ENCODE results near the gene TTC13. TPM values are rescaled to one million over a fixed set of nuclear protein-coding genes. Genes with fewer than 3 reads are reported as not detected.
"Not testable (repeated sequence)": the region's sequence is repeated elsewhere in the genome, so short reads cannot be mapped to it uniquely, and the experiment has no call there.

TTC13 gene, protein sequence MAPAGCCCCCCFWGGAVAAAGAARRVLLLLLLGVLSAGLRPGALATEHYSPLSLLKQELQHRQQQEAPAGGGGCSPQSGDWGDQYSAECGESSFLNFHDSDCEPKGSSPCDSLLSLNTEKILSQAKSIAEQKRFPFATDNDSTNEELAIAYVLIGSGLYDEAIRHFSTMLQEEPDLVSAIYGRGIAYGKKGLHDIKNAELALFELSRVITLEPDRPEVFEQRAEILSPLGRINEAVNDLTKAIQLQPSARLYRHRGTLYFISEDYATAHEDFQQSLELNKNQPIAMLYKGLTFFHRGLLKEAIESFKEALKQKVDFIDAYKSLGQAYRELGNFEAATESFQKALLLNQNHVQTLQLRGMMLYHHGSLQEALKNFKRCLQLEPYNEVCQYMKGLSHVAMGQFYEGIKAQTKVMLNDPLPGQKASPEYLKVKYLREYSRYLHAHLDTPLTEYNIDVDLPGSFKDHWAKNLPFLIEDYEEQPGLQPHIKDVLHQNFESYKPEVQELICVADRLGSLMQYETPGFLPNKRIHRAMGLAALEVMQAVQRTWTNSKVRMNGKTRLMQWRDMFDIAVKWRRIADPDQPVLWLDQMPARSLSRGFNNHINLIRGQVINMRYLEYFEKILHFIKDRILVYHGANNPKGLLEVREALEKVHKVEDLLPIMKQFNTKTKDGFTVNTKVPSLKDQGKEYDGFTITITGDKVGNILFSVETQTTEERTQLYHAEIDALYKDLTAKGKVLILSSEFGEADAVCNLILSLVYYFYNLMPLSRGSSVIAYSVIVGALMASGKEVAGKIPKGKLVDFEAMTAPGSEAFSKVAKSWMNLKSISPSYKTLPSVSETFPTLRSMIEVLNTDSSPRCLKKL
- total RNA-seq, result 10 to 100 TPM; 19.3 to 22.6 TPM
- polyA plus RNA-seq, result 1 to 10 TPM; 6.0 to 10.0 TPM
- long read RNA-seq, donor 1, partial matches to known transcripts, result 3 of 12 reads
- long read RNA-seq, donor 1, other reads (novel, unspliced or antisense), result 9 of 12 reads
- long read RNA-seq, donor 2, partial matches to known transcripts, result 2 of 5 reads
- long read RNA-seq, donor 2, other reads (novel, unspliced or antisense), result 3 of 5 reads

DNA sequence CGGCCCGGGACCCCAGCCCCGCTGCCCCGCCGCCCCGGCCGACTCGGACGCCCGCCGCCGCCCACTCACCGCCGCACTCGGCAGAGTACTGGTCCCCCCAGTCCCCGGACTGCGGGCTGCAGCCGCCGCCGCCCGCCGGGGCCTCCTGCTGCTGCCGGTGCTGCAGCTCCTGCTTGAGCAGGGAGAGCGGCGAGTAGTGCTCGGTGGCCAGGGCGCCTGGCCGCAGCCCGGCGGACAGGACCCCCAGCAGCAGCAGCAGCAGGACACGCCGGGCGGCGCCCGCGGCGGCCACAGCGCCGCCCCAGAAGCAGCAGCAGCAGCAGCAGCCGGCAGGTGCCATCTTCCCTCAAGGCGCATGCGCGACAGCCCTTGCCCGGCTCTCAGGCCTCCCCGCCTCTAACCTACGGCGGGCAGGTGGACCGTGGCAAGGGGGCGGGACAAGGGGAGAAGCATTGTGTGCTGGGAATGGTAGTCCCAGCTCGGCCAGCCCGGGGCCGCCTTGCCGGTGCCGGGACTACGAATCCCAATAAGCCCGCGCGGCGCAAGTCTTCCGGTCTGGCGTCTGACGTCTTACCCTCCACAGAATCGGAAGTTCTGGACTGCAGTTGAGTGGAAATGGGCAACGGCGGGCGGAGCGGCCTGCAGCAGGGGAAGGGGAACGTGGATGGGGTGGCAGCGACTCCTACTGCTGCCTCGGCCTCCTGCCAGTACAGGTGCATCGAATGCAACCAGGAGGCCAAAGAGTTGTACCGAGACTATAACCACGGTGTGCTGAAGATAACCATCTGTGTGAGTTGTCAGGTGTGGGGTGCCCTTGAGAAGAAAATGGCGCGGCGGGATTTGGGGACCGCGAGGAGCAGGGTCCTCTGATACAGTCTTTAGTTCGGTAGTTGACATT lies at the start of gene TTC13, which contains the start of gene ARV1:
Gene TTC13, minus strand, starts transcription at position 371 of the 898 bp plus-strand sequence. Its CDS starts 31 bp downstream, at position 340.
Gene ARV1, plus strand, starts transcription at position 604 of the 898 bp plus-strand sequence. Its CDS starts 12 bp downstream, at position 616.
- 0 to 2% methylated on average over 65 to 79 of the region's 79 CpGs for WGBS, 2 donors
- Histone ChIP-seq H3K27me3 (ENCODE audit: control insufficient read depth in 1 of 2, insufficient read depth in 2 of 2, low read length in 1 of 2) (no peaks in the 10 kb centered on the region), H3K4me1 (ENCODE audit: control insufficient read depth in 1 of 2, insufficient read depth in 2 of 2, low read length in 2 of 2) (peaks cover 0 to 6% of the 10 kb centered on the region in 2 donors), H3K4me3 (ENCODE audit: low read length in 2 of 2) (peak within 1 kb of the TSS; percentile 76 to 89), H3K27ac (ENCODE audit: low read depth in 1 of 2, low read length in 2 of 2) (peak within 1 kb of the TSS in 1 of 2 donors; percentile 5), H3K36me3 (ENCODE audit: control insufficient read depth in 1 of 2, insufficient read depth in 2 of 2, low read length in 1 of 2) (peaks cover 0 to 2% of the 10 kb centered on the region in 2 donors), H3K9me3 (ENCODE audit: control insufficient read depth, low read length) (no peaks in the 10 kb centered on the region)
- DNase-seq, result peak; percentile 99 to 100
- ATAC-seq (ENCODE audit: low FRiP score), result peak; percentile 100
- intact Hi-C loops (cut with DNase I), result loop anchor here in 1 of 2 donors (5.0 kb wide), 2 partner anchors 61 to 181 kb away; no protein-coding TSS in a partner anchor

DNA sequence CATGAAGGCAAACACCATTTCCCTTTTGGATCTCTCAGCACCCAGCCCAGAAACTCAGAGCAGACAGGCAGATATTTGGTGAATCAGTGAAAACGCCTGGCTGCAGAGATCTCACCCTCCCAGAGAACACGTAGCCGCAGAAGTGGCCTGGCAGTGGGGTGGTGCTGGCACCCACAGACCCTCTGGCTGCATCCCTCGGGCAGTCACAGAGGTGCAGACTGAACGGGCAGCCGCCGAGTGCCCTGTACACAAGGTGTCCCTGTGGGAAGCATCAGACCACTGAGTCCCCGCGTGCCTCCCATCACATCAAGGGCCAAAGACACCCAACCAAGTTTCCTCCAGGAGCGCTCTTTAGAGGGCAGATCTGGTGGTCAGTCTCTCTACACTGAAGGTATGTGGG lies 49.3 kb upstream of the TTC13 start:
- ATAC-seq (ENCODE audit: low FRiP score) (no peak), DNase-seq (no peak)
- Histone ChIP-seq H3K36me3 (ENCODE audit: control insufficient read depth in 1 of 2, insufficient read depth in 2 of 2, low read length in 1 of 2) (no peaks in the 10 kb centered on the region), H3K9me3 (ENCODE audit: control insufficient read depth, low read length) (no peaks in the 10 kb centered on the region), H3K27ac (ENCODE audit: low read depth in 1 of 2, low read length in 2 of 2) (no peak overlapping the region), H3K4me3 (ENCODE audit: low read length in 2 of 2) (no peak overlapping the region), H3K4me1 (ENCODE audit: control insufficient read depth in 1 of 2, insufficient read depth in 2 of 2, low read length in 2 of 2) (no peaks in the 10 kb centered on the region), H3K27me3 (ENCODE audit: control insufficient read depth in 1 of 2, insufficient read depth in 2 of 2, low read length in 1 of 2) (no peaks in the 10 kb centered on the region)
- intact Hi-C loops (cut with DNase I), result no loop called here
- WGBS, 2 donors, result 92 to 96% methylated on average over 10 of the region's 10 CpGs

DNA sequence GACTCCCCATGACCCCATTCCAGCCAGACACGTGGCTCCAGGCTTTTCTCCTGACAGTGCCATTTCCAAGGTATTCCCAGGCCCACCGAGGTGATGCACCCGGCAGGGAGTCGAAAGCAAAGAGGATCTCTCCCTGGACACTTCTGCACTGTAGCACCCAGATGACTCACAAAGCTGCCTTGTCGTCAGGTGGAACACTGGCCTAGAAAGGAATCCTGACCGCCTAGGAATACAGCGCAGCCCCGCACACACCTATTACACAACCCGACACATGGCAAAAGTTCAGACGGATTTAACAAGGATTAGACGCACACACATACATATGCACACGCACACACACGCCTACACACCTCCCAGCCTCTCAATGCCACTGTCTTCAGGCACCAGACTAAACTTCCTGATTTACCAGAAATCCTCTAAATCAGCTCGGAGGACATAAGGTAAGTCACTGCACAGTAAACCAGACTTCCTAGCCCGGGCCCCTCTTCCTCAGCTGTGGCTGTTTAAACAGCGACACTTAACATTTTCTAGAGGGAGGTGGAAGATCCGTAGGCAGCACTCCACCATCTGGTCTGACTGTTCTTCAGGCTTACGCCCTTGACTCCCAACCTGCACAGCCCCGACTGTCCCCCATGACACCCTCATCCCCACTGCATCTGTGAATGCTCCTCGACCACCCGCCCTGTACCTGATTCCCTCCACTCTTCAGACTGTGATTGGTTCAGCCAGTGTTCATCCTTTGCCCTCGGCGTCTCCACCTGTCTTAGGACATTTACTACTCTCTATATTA lies 48.7 kb upstream of the TTC13 start:
- Histone ChIP-seq H3K36me3 (ENCODE audit: control insufficient read depth in 1 of 2, insufficient read depth in 2 of 2, low read length in 1 of 2) (no peaks in the 10 kb centered on the region), H3K27me3 (ENCODE audit: control insufficient read depth in 1 of 2, insufficient read depth in 2 of 2, low read length in 1 of 2) (no peaks in the 10 kb centered on the region), H3K9me3 (ENCODE audit: control insufficient read depth, low read length) (no peaks in the 10 kb centered on the region), H3K4me3 (ENCODE audit: low read length in 2 of 2) (no peak overlapping the region), H3K27ac (ENCODE audit: low read depth in 1 of 2, low read length in 2 of 2) (no peak overlapping the region), H3K4me1 (ENCODE audit: control insufficient read depth in 1 of 2, insufficient read depth in 2 of 2, low read length in 2 of 2) (no peaks in the 10 kb centered on the region)
- 85 to 90% methylated on average over 23 of the region's 23 CpGs for WGBS, 2 donors
- DNase-seq, result no peak
- ATAC-seq (ENCODE audit: low FRiP score), result no peak
- intact Hi-C loops (cut with DNase I), result no loop called here

DNA sequence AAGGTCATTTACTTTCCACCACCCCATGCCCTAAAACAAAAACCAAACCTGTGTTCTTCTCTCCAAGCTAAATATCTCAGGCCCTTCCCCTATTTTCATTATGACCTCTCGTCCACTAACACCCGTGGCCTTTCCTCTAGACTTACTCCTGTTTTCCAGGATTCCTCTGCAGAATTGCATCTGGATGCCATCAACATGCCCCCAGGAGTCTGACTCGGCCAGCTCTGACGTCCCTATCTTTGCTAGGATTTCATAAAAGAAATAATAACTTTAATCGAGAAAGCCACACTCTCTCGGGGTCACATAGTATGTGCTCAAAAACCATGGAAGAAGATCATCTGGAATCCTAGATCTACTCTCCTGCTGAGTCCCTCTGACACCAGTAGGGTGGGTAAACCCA lies 47.9 kb upstream of the TTC13 start:
- Histone ChIP-seq H3K36me3 (ENCODE audit: control insufficient read depth in 1 of 2, insufficient read depth in 2 of 2, low read length in 1 of 2) (no peaks in the 10 kb centered on the region), H3K9me3 (ENCODE audit: control insufficient read depth, low read length) (no peaks in the 10 kb centered on the region), H3K4me1 (ENCODE audit: control insufficient read depth in 1 of 2, insufficient read depth in 2 of 2, low read length in 2 of 2) (no peaks in the 10 kb centered on the region), H3K27me3 (ENCODE audit: control insufficient read depth in 1 of 2, insufficient read depth in 2 of 2, low read length in 1 of 2) (no peaks in the 10 kb centered on the region), H3K27ac (ENCODE audit: low read depth in 1 of 2, low read length in 2 of 2) (no peak overlapping the region), H3K4me3 (ENCODE audit: low read length in 2 of 2) (no peak overlapping the region)
- intact Hi-C loops (cut with DNase I), result no loop called here
- ATAC-seq (ENCODE audit: low FRiP score) (no peak), DNase-seq (no peak)
- WGBS, 2 donors, result 77 to 81% methylated on average over 6 of the region's 6 CpGs

DNA sequence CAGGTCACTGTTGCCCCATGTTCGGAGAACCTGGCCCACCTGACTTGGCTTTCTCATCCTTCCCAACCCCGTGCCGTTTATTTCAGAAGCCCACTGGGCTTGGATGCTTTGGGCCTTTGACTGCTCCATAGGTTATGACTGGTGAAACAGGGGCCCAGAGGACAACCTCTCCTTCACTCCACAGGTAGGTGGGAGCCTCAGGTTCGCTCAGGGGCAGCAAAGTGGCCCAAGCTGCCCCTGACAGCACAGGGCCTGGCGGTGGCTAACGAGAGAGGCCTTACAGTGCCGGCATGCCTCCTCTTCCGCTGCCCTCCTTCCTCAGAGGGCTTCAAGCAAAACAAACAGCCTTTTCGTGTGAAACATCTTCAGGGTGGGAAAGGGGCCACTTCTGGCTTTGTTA lies 44.5 kb upstream of the TTC13 start:
- Histone ChIP-seq H3K9me3 (ENCODE audit: control insufficient read depth, low read length) (no peaks in the 10 kb centered on the region), H3K4me1 (ENCODE audit: control insufficient read depth in 1 of 2, insufficient read depth in 2 of 2, low read length in 2 of 2) (no peaks in the 10 kb centered on the region), H3K27ac (ENCODE audit: low read depth in 1 of 2, low read length in 2 of 2) (no peak overlapping the region), H3K36me3 (ENCODE audit: control insufficient read depth in 1 of 2, insufficient read depth in 2 of 2, low read length in 1 of 2) (no peaks in the 10 kb centered on the region), H3K27me3 (ENCODE audit: control insufficient read depth in 1 of 2, insufficient read depth in 2 of 2, low read length in 1 of 2) (no peaks in the 10 kb centered on the region), H3K4me3 (ENCODE audit: low read length in 2 of 2) (no peak overlapping the region)
- ATAC-seq (ENCODE audit: low FRiP score) (no peak), DNase-seq (no peak)
- WGBS, 2 donors, result 91 to 92% methylated on average over 9 of the region's 9 CpGs
- intact Hi-C loops (cut with DNase I), result no loop called here

DNA sequence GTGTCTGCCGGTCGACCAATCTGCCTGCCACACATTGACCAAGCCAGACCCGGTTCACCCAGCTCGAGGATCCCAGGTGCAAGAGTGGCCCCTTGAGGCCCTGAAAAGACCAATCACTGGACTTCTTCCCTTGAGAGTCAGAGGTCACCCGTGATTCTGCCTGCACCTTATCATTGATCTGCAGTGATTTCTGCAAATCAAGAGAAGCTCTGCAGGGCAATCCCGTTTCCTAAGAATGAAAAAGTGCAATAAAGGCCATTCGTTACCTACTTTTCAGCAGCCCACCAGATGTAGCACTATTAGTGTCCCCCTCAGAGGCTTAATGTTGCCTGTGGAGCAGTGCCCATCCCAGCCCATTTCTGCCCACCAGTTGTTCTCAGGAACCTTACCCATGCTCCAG lies 43.9 kb upstream of the TTC13 start:
- DNase-seq; ATAC-seq (ENCODE audit: low FRiP score); H3K27ac ChIP-seq (ENCODE audit: low read depth in 1 of 2, low read length in 2 of 2); intact Hi-C loops (cut with DNase I); H3K27me3 ChIP-seq (ENCODE audit: control insufficient read depth in 1 of 2, insufficient read depth in 2 of 2, low read length in 1 of 2); H3K4me3 ChIP-seq (ENCODE audit: low read length in 2 of 2); H3K9me3 ChIP-seq (ENCODE audit: control insufficient read depth, low read length); H3K36me3 ChIP-seq (ENCODE audit: control insufficient read depth in 1 of 2, insufficient read depth in 2 of 2, low read length in 1 of 2); H3K4me1 ChIP-seq (ENCODE audit: control insufficient read depth in 1 of 2, insufficient read depth in 2 of 2, low read length in 2 of 2): not testable (repeated sequence)
- WGBS, 2 donors, result 88 to 91% methylated on average over 7 of the region's 7 CpGs

DNA sequence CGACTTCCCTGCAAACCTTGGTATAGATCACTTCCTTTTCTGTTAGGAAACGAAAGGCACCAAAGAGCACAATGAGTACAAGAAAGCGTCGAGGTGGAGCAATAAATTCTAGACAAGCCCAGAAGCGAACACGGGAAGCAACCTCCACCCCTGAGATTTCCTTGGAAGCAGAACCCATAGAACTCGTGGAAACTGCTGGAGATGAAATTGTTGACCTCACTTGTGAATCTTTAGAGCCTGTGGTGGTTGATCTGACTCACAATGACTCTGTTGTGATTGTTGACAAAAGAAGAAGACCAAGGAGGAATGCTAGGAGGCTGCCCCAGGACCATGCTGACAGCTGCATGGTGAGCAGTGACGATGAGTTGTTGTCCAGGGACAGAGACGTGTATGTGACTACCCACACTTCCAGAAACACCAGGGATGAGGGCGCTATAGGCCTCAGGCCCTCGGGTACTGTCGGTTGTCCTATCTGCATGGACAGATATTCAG lies 42.9 kb upstream of the TTC13 start:
- no peak for ATAC-seq (ENCODE audit: low FRiP score)
- Histone ChIP-seq H3K27me3 (ENCODE audit: control insufficient read depth in 1 of 2, insufficient read depth in 2 of 2, low read length in 1 of 2) (no peaks in the 10 kb centered on the region), H3K9me3 (ENCODE audit: control insufficient read depth, low read length) (no peaks in the 10 kb centered on the region), H3K4me3 (ENCODE audit: low read length in 2 of 2) (no peak overlapping the region), H3K27ac (ENCODE audit: low read depth in 1 of 2, low read length in 2 of 2) (no peak overlapping the region), H3K4me1 (ENCODE audit: control insufficient read depth in 1 of 2, insufficient read depth in 2 of 2, low read length in 2 of 2) (no peaks in the 10 kb centered on the region), H3K36me3 (ENCODE audit: control insufficient read depth in 1 of 2, insufficient read depth in 2 of 2, low read length in 1 of 2) (no peaks in the 10 kb centered on the region)
- intact Hi-C loops (cut with DNase I), result no loop called here
- no peak for DNase-seq
- 85 to 88% methylated on average over 12 of the region's 12 CpGs for WGBS, 2 donors
